ENCODE results near the gene MT4. TPM values are rescaled to one million over a fixed set of nuclear protein-coding genes. Genes with fewer than 3 reads are reported as not detected.

The MT4 gene
- total RNA-seq, 1 experiment from 2014 or later = not detected

DNA sequence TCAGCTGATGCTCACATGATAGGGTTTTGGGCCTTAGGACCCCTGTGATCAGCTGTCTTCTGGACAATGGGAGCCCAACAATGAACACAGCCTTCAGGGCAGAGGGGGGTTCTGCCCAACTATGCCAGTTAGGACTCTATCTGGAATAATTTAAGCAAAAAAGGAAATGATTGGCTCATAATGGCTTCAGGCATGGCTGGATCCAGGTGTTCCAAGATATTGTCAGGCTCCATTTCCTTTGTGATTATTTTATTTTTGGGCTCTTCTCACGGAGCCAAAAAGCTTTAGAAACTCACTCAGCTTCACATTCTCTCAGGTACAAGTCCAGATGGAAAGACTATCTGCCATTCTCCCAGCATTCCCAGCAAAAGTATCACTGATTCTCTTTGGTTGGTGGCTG is 40.6 kb downstream of the MT4 start (continued):
- TF ChIP-seq, protein P1, sequence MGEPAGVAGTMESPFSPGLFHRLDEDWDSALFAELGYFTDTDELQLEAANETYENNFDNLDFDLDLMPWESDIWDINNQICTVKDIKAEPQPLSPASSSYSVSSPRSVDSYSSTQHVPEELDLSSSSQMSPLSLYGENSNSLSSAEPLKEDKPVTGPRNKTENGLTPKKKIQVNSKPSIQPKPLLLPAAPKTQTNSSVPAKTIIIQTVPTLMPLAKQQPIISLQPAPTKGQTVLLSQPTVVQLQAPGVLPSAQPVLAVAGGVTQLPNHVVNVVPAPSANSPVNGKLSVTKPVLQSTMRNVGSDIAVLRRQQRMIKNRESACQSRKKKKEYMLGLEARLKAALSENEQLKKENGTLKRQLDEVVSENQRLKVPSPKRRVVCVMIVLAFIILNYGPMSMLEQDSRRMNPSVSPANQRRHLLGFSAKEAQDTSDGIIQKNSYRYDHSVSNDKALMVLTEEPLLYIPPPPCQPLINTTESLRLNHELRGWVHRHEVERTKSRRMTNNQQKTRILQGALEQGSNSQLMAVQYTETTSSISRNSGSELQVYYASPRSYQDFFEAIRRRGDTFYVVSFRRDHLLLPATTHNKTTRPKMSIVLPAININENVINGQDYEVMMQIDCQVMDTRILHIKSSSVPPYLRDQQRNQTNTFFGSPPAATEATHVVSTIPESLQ (CRISPR knock-in tag; IDR thresholded peaks at IDR 0.05) = no peak
- TF ChIP-seq, protein P2, sequence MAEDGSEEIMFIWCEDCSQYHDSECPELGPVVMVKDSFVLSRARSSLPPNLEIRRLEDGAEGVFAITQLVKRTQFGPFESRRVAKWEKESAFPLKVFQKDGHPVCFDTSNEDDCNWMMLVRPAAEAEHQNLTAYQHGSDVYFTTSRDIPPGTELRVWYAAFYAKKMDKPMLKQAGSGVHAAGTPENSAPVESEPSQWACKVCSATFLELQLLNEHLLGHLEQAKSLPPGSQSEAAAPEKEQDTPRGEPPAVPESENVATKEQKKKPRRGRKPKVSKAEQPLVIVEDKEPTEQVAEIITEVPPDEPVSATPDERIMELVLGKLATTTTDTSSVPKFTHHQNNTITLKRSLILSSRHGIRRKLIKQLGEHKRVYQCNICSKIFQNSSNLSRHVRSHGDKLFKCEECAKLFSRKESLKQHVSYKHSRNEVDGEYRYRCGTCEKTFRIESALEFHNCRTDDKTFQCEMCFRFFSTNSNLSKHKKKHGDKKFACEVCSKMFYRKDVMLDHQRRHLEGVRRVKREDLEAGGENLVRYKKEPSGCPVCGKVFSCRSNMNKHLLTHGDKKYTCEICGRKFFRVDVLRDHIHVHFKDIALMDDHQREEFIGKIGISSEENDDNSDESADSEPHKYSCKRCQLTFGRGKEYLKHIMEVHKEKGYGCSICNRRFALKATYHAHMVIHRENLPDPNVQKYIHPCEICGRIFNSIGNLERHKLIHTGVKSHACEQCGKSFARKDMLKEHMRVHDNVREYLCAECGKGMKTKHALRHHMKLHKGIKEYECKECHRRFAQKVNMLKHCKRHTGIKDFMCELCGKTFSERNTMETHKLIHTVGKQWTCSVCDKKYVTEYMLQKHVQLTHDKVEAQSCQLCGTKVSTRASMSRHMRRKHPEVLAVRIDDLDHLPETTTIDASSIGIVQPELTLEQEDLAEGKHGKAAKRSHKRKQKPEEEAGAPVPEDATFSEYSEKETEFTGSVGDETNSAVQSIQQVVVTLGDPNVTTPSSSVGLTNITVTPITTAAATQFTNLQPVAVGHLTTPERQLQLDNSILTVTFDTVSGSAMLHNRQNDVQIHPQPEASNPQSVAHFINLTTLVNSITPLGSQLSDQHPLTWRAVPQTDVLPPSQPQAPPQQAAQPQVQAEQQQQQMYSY (CRISPR knock-in tag; IDR thresholded peaks at IDR 0.05) = no peak
- no peak for TF ChIP-seq SMAD4 (CRISPR knock-in tag; IDR thresholded peaks at IDR 0.05)
- TF ChIP-seq, protein P3, sequence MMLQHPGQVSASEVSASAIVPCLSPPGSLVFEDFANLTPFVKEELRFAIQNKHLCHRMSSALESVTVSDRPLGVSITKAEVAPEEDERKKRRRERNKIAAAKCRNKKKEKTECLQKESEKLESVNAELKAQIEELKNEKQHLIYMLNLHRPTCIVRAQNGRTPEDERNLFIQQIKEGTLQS (CRISPR knock-in tag; conservative IDR thresholded peaks at IDR 0.05) = no peak
- TF ChIP-seq, protein P4, sequence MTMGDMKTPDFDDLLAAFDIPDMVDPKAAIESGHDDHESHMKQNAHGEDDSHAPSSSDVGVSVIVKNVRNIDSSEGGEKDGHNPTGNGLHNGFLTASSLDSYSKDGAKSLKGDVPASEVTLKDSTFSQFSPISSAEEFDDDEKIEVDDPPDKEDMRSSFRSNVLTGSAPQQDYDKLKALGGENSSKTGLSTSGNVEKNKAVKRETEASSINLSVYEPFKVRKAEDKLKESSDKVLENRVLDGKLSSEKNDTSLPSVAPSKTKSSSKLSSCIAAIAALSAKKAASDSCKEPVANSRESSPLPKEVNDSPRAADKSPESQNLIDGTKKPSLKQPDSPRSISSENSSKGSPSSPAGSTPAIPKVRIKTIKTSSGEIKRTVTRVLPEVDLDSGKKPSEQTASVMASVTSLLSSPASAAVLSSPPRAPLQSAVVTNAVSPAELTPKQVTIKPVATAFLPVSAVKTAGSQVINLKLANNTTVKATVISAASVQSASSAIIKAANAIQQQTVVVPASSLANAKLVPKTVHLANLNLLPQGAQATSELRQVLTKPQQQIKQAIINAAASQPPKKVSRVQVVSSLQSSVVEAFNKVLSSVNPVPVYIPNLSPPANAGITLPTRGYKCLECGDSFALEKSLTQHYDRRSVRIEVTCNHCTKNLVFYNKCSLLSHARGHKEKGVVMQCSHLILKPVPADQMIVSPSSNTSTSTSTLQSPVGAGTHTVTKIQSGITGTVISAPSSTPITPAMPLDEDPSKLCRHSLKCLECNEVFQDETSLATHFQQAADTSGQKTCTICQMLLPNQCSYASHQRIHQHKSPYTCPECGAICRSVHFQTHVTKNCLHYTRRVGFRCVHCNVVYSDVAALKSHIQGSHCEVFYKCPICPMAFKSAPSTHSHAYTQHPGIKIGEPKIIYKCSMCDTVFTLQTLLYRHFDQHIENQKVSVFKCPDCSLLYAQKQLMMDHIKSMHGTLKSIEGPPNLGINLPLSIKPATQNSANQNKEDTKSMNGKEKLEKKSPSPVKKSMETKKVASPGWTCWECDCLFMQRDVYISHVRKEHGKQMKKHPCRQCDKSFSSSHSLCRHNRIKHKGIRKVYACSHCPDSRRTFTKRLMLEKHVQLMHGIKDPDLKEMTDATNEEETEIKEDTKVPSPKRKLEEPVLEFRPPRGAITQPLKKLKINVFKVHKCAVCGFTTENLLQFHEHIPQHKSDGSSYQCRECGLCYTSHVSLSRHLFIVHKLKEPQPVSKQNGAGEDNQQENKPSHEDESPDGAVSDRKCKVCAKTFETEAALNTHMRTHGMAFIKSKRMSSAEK (CRISPR knock-in tag; IDR thresholded peaks at IDR 0.05; ENCODE audit: borderline replicate concordance) = no peak
- no peak for TF ChIP-seq NFYB (CRISPR knock-in tag; conservative IDR thresholded peaks at IDR 0.05; ENCODE audit: low read depth)
- no peak for TF ChIP-seq MXD4 (CRISPR knock-in tag; IDR thresholded peaks at IDR 0.05; ENCODE audit: borderline replicate concordance)
- no peak for TF ChIP-seq SP1 (CRISPR knock-in tag; conservative IDR thresholded peaks at IDR 0.05)
- TF ChIP-seq FOXP1 (CRISPR knock-in tag; IDR thresholded peaks at IDR 0.05; ENCODE audit: borderline replicate concordance) = no peak
- no peak for TF ChIP-seq JUN (CRISPR knock-in tag; IDR thresholded peaks at IDR 0.05)
- TF ChIP-seq ZNF232 (CRISPR knock-in tag; IDR thresholded peaks at IDR 0.05) = no peak

DNA sequence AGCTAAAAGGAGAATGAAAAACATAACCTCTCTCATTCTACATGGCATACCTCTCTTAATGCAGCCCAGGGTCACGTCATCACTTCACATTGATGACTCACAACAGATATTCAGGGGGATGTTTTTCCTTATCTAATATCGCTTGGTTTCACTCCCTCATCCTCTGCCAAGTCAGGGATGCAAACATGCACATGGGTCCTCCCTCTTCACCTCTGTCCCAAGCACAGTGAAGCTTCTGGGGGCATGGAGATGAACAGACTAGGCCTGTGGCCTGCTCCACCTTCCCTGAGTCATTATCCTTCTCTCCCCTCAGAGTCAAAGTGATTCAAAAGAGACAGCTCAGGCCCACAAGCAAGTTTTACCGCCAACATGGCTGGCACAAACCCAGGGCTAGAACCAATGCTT is 41.2 kb downstream of the MT4 start:
- no peak overlapping the region for H3K27ac Mint-ChIP-seq
- peaks cover 58% of the 10 kb centered on the region for H3K27me3 Mint-ChIP-seq (ENCODE audit: low read depth)

More for the DNA sequence above, 41.2 kb downstream of the MT4 start:
- ATAC-seq (no peak), DNase-seq (ENCODE audit: low spot score) (no peak)
- CTCF ChIA-PET = interaction anchor here (1.0 kb wide), 1 partner anchor 95 kb away, joined by 3 read pairs; no protein-coding TSS in a partner anchor
- H3K36me3 Mint-ChIP-seq = no peaks in the 10 kb centered on the region
- H3K4me1 Mint-ChIP-seq = peaks cover 40% of the 10 kb centered on the region
- no peak overlapping the region for H3K4me3 Mint-ChIP-seq
- POLR2A ChIA-PET = no interaction called here
- TF ChIP-seq ZNF396 (CRISPR knock-in tag; IDR thresholded peaks at IDR 0.05; ENCODE audit: borderline replicate concordance) (no peak), ZNF263 (CRISPR knock-in tag; IDR thresholded peaks at IDR 0.05; ENCODE audit: low read depth) (no peak), ZNF671 (CRISPR knock-in tag; IDR thresholded peaks at IDR 0.05) (no peak), FOXJ3 (CRISPR knock-in tag; IDR thresholded peaks at IDR 0.05; ENCODE audit: borderline replicate concordance) (no peak), CBFB (CRISPR knock-in tag; IDR thresholded peaks at IDR 0.05; ENCODE audit: low read depth) (no peak), NFYB (CRISPR knock-in tag; conservative IDR thresholded peaks at IDR 0.05; ENCODE audit: low read depth) (no peak)
- TF ChIP-seq, protein P5, sequence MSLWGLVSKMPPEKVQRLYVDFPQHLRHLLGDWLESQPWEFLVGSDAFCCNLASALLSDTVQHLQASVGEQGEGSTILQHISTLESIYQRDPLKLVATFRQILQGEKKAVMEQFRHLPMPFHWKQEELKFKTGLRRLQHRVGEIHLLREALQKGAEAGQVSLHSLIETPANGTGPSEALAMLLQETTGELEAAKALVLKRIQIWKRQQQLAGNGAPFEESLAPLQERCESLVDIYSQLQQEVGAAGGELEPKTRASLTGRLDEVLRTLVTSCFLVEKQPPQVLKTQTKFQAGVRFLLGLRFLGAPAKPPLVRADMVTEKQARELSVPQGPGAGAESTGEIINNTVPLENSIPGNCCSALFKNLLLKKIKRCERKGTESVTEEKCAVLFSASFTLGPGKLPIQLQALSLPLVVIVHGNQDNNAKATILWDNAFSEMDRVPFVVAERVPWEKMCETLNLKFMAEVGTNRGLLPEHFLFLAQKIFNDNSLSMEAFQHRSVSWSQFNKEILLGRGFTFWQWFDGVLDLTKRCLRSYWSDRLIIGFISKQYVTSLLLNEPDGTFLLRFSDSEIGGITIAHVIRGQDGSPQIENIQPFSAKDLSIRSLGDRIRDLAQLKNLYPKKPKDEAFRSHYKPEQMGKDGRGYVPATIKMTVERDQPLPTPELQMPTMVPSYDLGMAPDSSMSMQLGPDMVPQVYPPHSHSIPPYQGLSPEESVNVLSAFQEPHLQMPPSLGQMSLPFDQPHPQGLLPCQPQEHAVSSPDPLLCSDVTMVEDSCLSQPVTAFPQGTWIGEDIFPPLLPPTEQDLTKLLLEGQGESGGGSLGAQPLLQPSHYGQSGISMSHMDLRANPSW (CRISPR knock-in tag; conservative IDR thresholded peaks at IDR 0.05; ENCODE audit: low read depth) = no peak
- TF ChIP-seq, protein P6, sequence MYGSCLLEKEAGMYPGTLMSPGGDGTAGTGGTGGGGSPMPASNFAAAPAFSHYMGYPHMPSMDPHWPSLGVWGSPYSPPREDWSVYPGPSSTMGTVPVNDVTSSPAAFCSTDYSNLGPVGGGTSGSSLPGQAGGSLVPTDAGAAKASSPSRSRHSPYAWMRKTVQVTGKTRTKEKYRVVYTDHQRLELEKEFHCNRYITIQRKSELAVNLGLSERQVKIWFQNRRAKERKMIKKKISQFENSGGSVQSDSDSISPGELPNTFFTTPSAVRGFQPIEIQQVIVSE (CRISPR knock-in tag; IDR thresholded peaks at IDR 0.05; ENCODE audit: borderline replicate concordance) = no peak
- TF ChIP-seq, protein P7, sequence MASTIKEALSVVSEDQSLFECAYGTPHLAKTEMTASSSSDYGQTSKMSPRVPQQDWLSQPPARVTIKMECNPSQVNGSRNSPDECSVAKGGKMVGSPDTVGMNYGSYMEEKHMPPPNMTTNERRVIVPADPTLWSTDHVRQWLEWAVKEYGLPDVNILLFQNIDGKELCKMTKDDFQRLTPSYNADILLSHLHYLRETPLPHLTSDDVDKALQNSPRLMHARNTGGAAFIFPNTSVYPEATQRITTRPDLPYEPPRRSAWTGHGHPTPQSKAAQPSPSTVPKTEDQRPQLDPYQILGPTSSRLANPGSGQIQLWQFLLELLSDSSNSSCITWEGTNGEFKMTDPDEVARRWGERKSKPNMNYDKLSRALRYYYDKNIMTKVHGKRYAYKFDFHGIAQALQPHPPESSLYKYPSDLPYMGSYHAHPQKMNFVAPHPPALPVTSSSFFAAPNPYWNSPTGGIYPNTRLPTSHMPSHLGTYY (CRISPR knock-in tag; IDR thresholded peaks at IDR 0.05) = no peak
- TF ChIP-seq, protein P8, sequence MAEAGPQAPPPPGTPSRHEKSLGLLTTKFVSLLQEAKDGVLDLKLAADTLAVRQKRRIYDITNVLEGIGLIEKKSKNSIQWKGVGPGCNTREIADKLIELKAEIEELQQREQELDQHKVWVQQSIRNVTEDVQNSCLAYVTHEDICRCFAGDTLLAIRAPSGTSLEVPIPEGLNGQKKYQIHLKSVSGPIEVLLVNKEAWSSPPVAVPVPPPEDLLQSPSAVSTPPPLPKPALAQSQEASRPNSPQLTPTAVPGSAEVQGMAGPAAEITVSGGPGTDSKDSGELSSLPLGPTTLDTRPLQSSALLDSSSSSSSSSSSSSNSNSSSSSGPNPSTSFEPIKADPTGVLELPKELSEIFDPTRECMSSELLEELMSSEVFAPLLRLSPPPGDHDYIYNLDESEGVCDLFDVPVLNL (CRISPR knock-in tag; IDR thresholded peaks at IDR 0.05; ENCODE audit: borderline replicate concordance, low read depth) = no peak
- H3K9me3 Mint-ChIP-seq = no peaks in the 10 kb centered on the region

Data from WTC11 (cell line).